HepG2 (cell line): ENCODE measurements around the gene SNAP23. TPM values are rescaled to one million over a fixed set of nuclear protein-coding genes. Genes with fewer than 3 reads are reported as not detected.

Experiments used
- ATAC-seq: fragments of 200-7000 bp; cut with Tn5 transposase; 3 replicates; pipeline ENCODE4 v1.9.1; 2020; ENCODE audit warnings: mild to moderate bottlenecking, moderate library complexity
- BruUV-seq: library from RNA; stranded (reverse); fragments of 400-500 nt; replicated peaks from 2 replicates; lab custom pipeline; 2021; lab: Mats Ljungman, UMichigan
- CTCF ChIA-PET: fragments of 300-600 bp; formaldehyde crosslinking; extraction: SDS; loops from one replicate; lab custom pipeline; 2021; ENCODE audit warnings: low total read pairs, inconsistent platforms, low intra/inter-chr PET ratio; lab: Yijun Ruan, JAX
- POLR2A ChIA-PET: fragments of 350-600 bp; sonication (Branson Sonifier 250); formaldehyde crosslinking; loops from one replicate; lab custom pipeline; 2020; ENCODE audit warnings: antibody characterized with exemption, inconsistent platforms; lab: Yijun Ruan, JAX
- DNase-seq: peaks from one replicate; pipeline ENCODE4 v3.0.0-alpha.2; 2015; ENCODE audit warnings: low spot score
- FAIRE-seq: peaks from 3 replicates; lab custom pipeline; 2011; peaks lifted over from hg19 to GRCh38; lab: Jason Lieb, UNC
- H2AFZ ChIP-seq: one replicate; pipeline ENCODE4 v1.6.1; 2011; ENCODE audit warnings: low read length, inconsistent platforms
- H3K27ac ChIP-seq: fragments of 300-600 bp; 3 replicates; pipeline ENCODE4 v1.8.0; 2011; ENCODE audit warnings: mixed run types, mild to moderate bottlenecking, mixed read lengths, low read length, inconsistent platforms; ENCODE audit not compliant: insufficient read depth; ENCODE audit errors: extremely low read length
- H3K27me3 ChIP-seq, 2 experiments: fragments of 200-600 bp in 1 of 2; 2 replicates in 1 of 2; 3 replicates in 1 of 2; pipeline versions ENCODE4 v1.6.0 to v1.8.0; 2011; ENCODE audit warnings: low read length in 2 of 2, mild to moderate bottlenecking in 2 of 2, moderate library complexity in 2 of 2, inconsistent platforms in 1 of 2; ENCODE audit not compliant: insufficient read depth in 2 of 2, control insufficient read depth in 1 of 2
- H3K36me3 ChIP-seq, 2 experiments: fragments of 200-600 bp in 1 of 2; replicated peaks in 1 of 2; 2 replicates in 1 of 2; 3 replicates in 1 of 2; pipeline versions ENCODE4 v1.5.1 to v1.8.0; 2011; ENCODE audit warnings: low read length in 2 of 2, inconsistent platforms in 1 of 2; ENCODE audit not compliant: insufficient read depth in 2 of 2, control insufficient read depth in 1 of 2
- H3K4me1 ChIP-seq: 2 replicates; pipeline ENCODE4 v1.5.1; 2012; ENCODE audit warnings: low read length, inconsistent platforms; ENCODE audit not compliant: insufficient read depth
- H3K4me2 ChIP-seq: 2 replicates; pipeline ENCODE4 v1.6.0; 2011; ENCODE audit warnings: low read depth, low read length, inconsistent platforms
- H3K4me3 ChIP-seq, 3 experiments: fragments of 200-600 bp in 1 of 3; sonication (generic), shearing (Covaris generic) in 1 of 3; replicated peaks in 1 of 3; 2 replicates each; pipeline ENCODE4 v1.5.1; 2011 to 2016; ENCODE audit warnings: low read length in 3 of 3, inconsistent platforms in 2 of 3, low read depth in 2 of 3, mild to moderate bottlenecking in 2 of 3, control low read depth in 1 of 3, mixed read lengths in 1 of 3; ENCODE audit not compliant: insufficient read depth in 1 of 3
- H3K79me2 ChIP-seq: one replicate; pipeline ENCODE4 v1.6.1; 2011; ENCODE audit warnings: low read length, inconsistent platforms; ENCODE audit not compliant: insufficient read depth
- H3K9ac ChIP-seq: 2 replicates; pipeline ENCODE4 v1.6.0; 2011; ENCODE audit warnings: mild to moderate bottlenecking, low read depth, low read length, inconsistent platforms; ENCODE audit not compliant: insufficient read depth
- H3K9me3 ChIP-seq: 2 replicates; pipeline ENCODE4 v1.5.1; 2012; ENCODE audit warnings: mild to moderate bottlenecking, low read length
- H4K20me1 ChIP-seq: 2 replicates; pipeline ENCODE4 v1.6.0; 2011; ENCODE audit warnings: inconsistent platforms, mild to moderate bottlenecking, low read length, moderate library complexity; ENCODE audit not compliant: insufficient read depth
- ARNTL ChIP-seq: sonication (generic); formaldehyde crosslinking; IDR thresholded peaks from 2 replicates; pipeline ENCODE4 v1.4.0; 2020; ENCODE audit warnings: mild to moderate bottlenecking, missing genetic modification reagents
- CAMTA2 ChIP-seq: sonication (generic); formaldehyde crosslinking; IDR thresholded peaks from 2 replicates; pipeline ENCODE4 v1.4.0; 2020; ENCODE audit warnings: mild to moderate bottlenecking, missing genetic modification reagents, borderline replicate concordance
- CEBPG ChIP-seq: IDR thresholded peaks from 2 replicates; pipeline ENCODE4 v1.6.1; 2016
- CENPT ChIP-seq: sonication (generic); formaldehyde crosslinking; IDR thresholded peaks from 2 replicates; pipeline ENCODE4 v1.8.0; 2022; ENCODE audit warnings: low read depth, mild to moderate bottlenecking, moderate library complexity, missing genetic modification reagents
- FUBP1 ChIP-seq: sonication (generic); formaldehyde crosslinking; IDR thresholded peaks from 2 replicates; pipeline ENCODE4 v1.5.1; 2020; ENCODE audit warnings: missing genetic modification reagents, mild to moderate bottlenecking, borderline replicate concordance
- HNF1B ChIP-seq: sonication (generic); formaldehyde crosslinking; IDR thresholded peaks from 2 replicates; pipeline ENCODE4 v1.5.1; 2020; ENCODE audit warnings: mild to moderate bottlenecking, moderate library complexity, missing genetic modification reagents
- KLF15 ChIP-seq: sonication (generic); formaldehyde crosslinking; IDR thresholded peaks from 2 replicates; pipeline ENCODE4 v1.8.1; 2023; ENCODE audit warnings: borderline replicate concordance, mild to moderate bottlenecking, inconsistent platforms, missing genetic modification reagents, mixed read lengths
- MAX ChIP-seq: IDR thresholded peaks from 2 replicates; pipeline ENCODE4 v1.6.1; 2012; ENCODE audit warnings: inconsistent platforms
- SP4 ChIP-seq: sonication (generic); formaldehyde crosslinking; IDR thresholded peaks from 2 replicates; pipeline ENCODE4 v1.8.1; 2023; ENCODE audit warnings: mild to moderate bottlenecking, missing genetic modification reagents
- TFDP1 ChIP-seq: IDR thresholded peaks from 2 replicates; pipeline ENCODE4 v1.6.1; 2016; ENCODE audit warnings: missing compliant biosample characterization, missing genetic modification reagents, borderline replicate concordance
- TGIF2 ChIP-seq: IDR thresholded peaks from 2 replicates; pipeline ENCODE4 v1.6.1; 2016; ENCODE audit warnings: control low read depth, missing compliant biosample characterization
- ZFYVE20 ChIP-seq: sonication (generic); formaldehyde crosslinking; IDR thresholded peaks from 2 replicates; pipeline ENCODE4 v1.8.0; 2023; ENCODE audit warnings: low read depth, mild to moderate bottlenecking, moderate library complexity, missing genetic modification reagents, borderline replicate concordance
- ZNF292 ChIP-seq: sonication (generic); formaldehyde crosslinking; IDR thresholded peaks from 2 replicates; pipeline ENCODE4 v1.8.1; 2022; ENCODE audit warnings: mild to moderate bottlenecking, low read depth, missing genetic modification reagents, borderline replicate concordance
- ZNF3 ChIP-seq: IDR thresholded peaks from 2 replicates; pipeline ENCODE4 v1.7.0; 2017; ENCODE audit warnings: inconsistent platforms
- ZNF329 ChIP-seq: sonication (generic); formaldehyde crosslinking; IDR thresholded peaks from 2 replicates; pipeline ENCODE4 v1.9.0; 2021; ENCODE audit warnings: low read depth, mild to moderate bottlenecking, missing genetic modification reagents
- ZNF441 ChIP-seq: sonication (generic); formaldehyde crosslinking; IDR thresholded peaks from 2 replicates; pipeline ENCODE4 v1.7.0; 2021; ENCODE audit warnings: missing genetic modification reagents, borderline replicate concordance
- ZNF713 ChIP-seq: sonication (generic); formaldehyde crosslinking; IDR thresholded peaks from 2 replicates; pipeline ENCODE4 v1.4.0; 2020; ENCODE audit warnings: mild to moderate bottlenecking, missing genetic modification reagents
- ZNF883 ChIP-seq: sonication (generic); formaldehyde crosslinking; IDR thresholded peaks from 2 replicates; pipeline ENCODE4 v1.5.1; 2020; ENCODE audit warnings: mild to moderate bottlenecking, missing genetic modification reagents; ENCODE audit errors: not compliant biosample characterization
- ZSCAN30 ChIP-seq: sonication (generic); formaldehyde crosslinking; IDR thresholded peaks from 2 replicates; pipeline ENCODE4 v1.5.0; 2020; ENCODE audit warnings: mild to moderate bottlenecking, missing genetic modification reagents
- WGBS: methylation state at CpG from one replicate; pipeline ENCODE4 v1.1.6; 2017; ENCODE audit warnings: low lambda C conversion rate; 5-methylcytosine and 5-hydroxymethylcytosine counted together
- in situ Hi-C: cut with HindIII; loops from 2 replicates; pipeline ENCODE4 v1.10.0; 2017; ENCODE audit warnings: low pct_unique_long_range_greater_than_20kb; ENCODE audit not compliant: extremely low pct_ligation_motif_present
- intact Hi-C: fragments of 100-400 bp; cut with micrococcal nuclease; formaldehyde crosslinking; loops from one replicate; pipeline ENCODE4 v1.10.0; 2022; ENCODE audit not compliant: unreplicated experiment
- polyA plus RNA-seq, 8 experiments: library from polyadenylated mRNA; depleted of rRNA in 3 of 8; stranded (reverse) in 7 of 8; unstranded in 1 of 8; fragments of >200 nt; fragmentation: Illumina TruSeq in 4 of 8; extraction: Trizol in 4 of 8; gene quantifications; 2 replicates each; pipeline versions ENCODE4 v1.2.1 to v1.2.3, GENCODE V29; 2011 to 2016; ENCODE audit warnings: low read depth in 4 of 8, missing spikeins in 1 of 8, mixed read lengths in 1 of 8; ENCODE audit not compliant: insufficient read depth in 1 of 8
- total RNA-seq, 5 experiments: library from RNA; depleted of rRNA; stranded (reverse); fragments of >200 nt; fragmentation: Illumina TruSeq; extraction: Trizol; gene quantifications; 2 replicates each; pipeline ENCODE4 v1.2.3, GENCODE V29; 2016; ENCODE audit warnings: low read depth in 1 of 5

The SNAP23 gene
- total and polyA plus RNA-seq, 2 of the 13 experiments (the other 11 are each of a cell fraction or from before 2014, with no cell fraction given): 37.0 to 101 TPM

GRCh38 chr15:42578984-42579537 lies 83.6 kb downstream of the SNAP23 start (continued):
- TF ChIP-seq TFDP1 (CRISPR knock-in tag) (no peak), ZFYVE20 (CRISPR knock-in tag) (no peak)

- no peak for FAIRE-seq
- WGBS: 10% methylated on average over 16 of the region's 37 CpGs
- no peaks in the 10 kb centered on the region for H3K27me3 ChIP-seq
- peak overlapping the region; percentile 48 to 68 (median 58) for H3K4me3 ChIP-seq
- peak overlapping the region; percentile 79 for H3K4me2 ChIP-seq
- H3K27ac ChIP-seq: no peak overlapping the region
- intact Hi-C loops (no loop called here), in situ Hi-C loops (no loop called here)
- POLR2A ChIA-PET: interaction anchor here (1.0 to 1.8 kb wide), 3 partner anchors 10 to 86 kb away, joined by 6 to 9 read pairs (median 7); partner anchors contain the start of gene SNAP23
- peak; percentile 62 for DNase-seq
- H3K9ac ChIP-seq: peak overlapping the region; percentile 40
- BruUV-seq: no TSS peak
- no peak overlapping the region for H2AFZ ChIP-seq
- no peaks in the 10 kb centered on the region for H3K9me3 ChIP-seq
- H3K36me3 ChIP-seq: peaks cover 0 to 2% of the 10 kb centered on the region in 2 experiments; a peak in 1 of 5 replicates
- CTCF ChIA-PET: no interaction called here
- ATAC-seq: peak; percentile 99
- no peaks in the 10 kb centered on the region for H4K20me1 ChIP-seq
- H3K4me1 ChIP-seq: peaks cover 53% of the 10 kb centered on the region
- peaks cover 2% of the 10 kb centered on the region for H3K79me2 ChIP-seq
- TF ChIP-seq TGIF2 (no peak), FUBP1 (CRISPR knock-in tag) (no peak), CAMTA2 (CRISPR knock-in tag) (no peak), ARNTL (no peak), KLF15 (CRISPR knock-in tag) (no peak), ZNF713 (CRISPR knock-in tag) (no peak), ZNF329 (CRISPR knock-in tag) (peak; percentile 82), ZNF441 (CRISPR knock-in tag) (0 out of 2 replicates have a peak, but pooled peaks have one; percentile 27), MAX (no peak), HNF1B (CRISPR knock-in tag) (peak; percentile 55; the same call in 1 of the 2 replicates), ZNF292 (peak; percentile 93), ZNF883 (CRISPR knock-in tag) (peak; percentile 52), SP4 (no peak), CEBPG (0 out of 2 replicates have a peak, but pooled peaks have one; percentile 7), ZNF3 (no peak), ZSCAN30 (CRISPR knock-in tag) (no peak), CENPT (no peak)
Measured at GRCh38 chr15:42581272-42581730, 85.9 kb downstream of the SNAP23 start.
